ENCODE measurements around the gene CGB3.
"Not testable (repeated sequence)": the region's sequence is repeated elsewhere in the genome, so short reads cannot be mapped to it uniquely, and the experiment has no call there.

DNA sequence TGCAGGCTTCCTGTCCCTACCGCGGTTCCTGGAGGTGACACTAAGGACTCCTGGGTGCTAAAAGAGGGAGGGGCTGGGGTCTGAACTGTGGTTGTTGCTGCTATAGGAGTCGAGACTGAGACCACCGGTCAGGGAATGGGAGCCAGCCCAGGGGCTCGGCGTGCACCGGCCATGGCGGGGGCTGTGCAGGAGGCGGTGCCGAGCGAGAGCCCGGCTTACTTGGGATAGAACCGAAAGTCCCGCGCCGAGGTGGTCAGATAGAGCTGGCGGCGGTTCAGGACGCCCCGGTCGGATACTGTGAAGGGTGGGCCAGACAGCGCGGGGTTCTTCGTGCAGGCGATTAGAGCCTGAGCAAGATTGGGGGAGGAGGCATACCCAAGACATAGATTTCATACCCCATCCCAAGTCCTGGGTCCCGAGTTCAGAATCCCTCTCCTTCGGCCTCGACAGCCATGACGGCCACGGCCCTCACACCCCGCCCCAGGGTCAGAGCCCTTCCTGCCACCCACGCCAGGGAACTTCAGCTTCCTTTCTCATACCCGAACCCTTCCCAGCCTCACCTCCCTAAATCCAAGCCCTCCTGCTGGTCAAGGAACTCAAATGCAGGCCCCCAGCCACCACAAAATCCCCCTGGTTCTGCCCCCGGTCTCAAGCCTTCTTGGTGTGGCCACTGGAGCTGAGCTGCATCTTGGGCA is 32.9 kb upstream of the CGB3 start:
- TF ChIP-seq, protein P1, sequence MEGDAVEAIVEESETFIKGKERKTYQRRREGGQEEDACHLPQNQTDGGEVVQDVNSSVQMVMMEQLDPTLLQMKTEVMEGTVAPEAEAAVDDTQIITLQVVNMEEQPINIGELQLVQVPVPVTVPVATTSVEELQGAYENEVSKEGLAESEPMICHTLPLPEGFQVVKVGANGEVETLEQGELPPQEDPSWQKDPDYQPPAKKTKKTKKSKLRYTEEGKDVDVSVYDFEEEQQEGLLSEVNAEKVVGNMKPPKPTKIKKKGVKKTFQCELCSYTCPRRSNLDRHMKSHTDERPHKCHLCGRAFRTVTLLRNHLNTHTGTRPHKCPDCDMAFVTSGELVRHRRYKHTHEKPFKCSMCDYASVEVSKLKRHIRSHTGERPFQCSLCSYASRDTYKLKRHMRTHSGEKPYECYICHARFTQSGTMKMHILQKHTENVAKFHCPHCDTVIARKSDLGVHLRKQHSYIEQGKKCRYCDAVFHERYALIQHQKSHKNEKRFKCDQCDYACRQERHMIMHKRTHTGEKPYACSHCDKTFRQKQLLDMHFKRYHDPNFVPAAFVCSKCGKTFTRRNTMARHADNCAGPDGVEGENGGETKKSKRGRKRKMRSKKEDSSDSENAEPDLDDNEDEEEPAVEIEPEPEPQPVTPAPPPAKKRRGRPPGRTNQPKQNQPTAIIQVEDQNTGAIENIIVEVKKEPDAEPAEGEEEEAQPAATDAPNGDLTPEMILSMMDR (IDR thresholded peaks at IDR 0.05) = not testable (repeated sequence)
- TF ChIP-seq YY1 (IDR thresholded peaks at IDR 0.05; ENCODE audit: low read depth); FOSL2 (IDR thresholded peaks at IDR 0.05; ENCODE audit: borderline replicate concordance, low read depth); GABPA (IDR thresholded peaks at IDR 0.05; ENCODE audit: low read depth); POLR2AphosphoS5 (IDR thresholded peaks at IDR 0.05; ENCODE audit: low read depth, low read length); TCF12 (IDR thresholded peaks at IDR 0.05); SIN3A (IDR thresholded peaks at IDR 0.05; ENCODE audit: borderline replicate concordance, low read depth, low read length); USF2 (IDR thresholded peaks at IDR 0.05; ENCODE audit: borderline replicate concordance, low read depth, low read length); EP300 (IDR thresholded peaks at IDR 0.05; ENCODE audit: borderline replicate concordance in 1 of 2, low read depth in 1 of 2, low read length in 1 of 2): not testable (repeated sequence)
